ENCODE results near the gene UNC50.

- TF ChIP-seq CTCF (IDR thresholded peaks at IDR 0.05; ENCODE audit: low read depth, low read length) (no peak), POLR2A (IDR thresholded peaks at IDR 0.05; ENCODE audit: extremely low read depth, insufficient read length) (no peak)
These were observed 15.3 kb downstream of the UNC50 start for GRCh38 chr2:98623657-98624056.
